AML-193 (cell line): ENCODE measurements around the gene MCCC1.
A peak's percentile ranks its signal among the peaks of the same experiment; 100 is the strongest.
"Not testable (repeated sequence)": the region's sequence is repeated elsewhere in the genome, so short reads cannot be mapped to it uniquely, and the experiment has no call there.

ENCODE experiments used
- DNase-seq, 2 experiments: peaks; one replicate each; lab custom pipeline; 2025; lab: John Stamatoyannopoulos, UW

MCCC1 gene

GRCh38 chr3:183103950-183104349 lies 4.7 kb upstream of the MCCC1 start:
- DNase-seq, result not testable (repeated sequence)

DNA sequence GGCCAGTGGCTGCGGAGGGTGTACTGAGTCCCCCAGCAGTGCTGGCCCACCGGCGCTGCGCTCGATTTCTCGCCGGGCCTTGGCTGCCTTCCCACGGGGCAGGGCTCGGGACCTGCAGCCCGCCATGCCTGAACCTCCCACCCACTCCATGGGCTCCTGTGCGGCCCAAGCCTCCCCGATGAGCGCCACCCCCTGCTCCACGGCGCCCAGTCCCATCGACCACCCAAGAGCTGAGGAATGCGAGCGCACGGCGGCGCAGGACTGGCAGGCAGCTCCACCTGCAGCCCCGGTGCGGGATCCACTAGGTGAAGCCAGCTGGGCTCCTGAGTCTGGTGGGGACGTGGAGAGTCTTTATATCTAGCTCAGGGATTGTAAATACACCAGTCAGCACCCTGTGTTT lies 1.7 kb upstream of the MCCC1 start:
- not testable (repeated sequence) for DNase-seq

DNA sequence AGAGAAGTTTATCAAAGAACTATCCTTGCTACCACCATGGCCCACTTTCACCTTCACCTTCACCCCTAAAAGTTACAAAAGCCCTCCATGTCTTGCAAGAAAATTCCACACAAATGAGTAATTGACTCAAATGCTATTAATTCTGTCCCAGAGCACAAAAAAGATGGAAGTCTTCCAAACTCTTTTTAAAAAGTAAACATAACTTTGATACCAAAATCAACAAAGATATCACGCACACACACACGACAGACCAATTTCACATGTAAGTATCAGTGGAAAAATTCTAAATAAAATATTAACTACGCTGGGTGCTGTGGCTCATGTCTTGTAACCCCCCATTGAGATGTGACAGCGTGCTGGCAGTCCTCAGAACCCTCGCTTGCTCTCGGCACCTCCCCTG lies 1.1 kb upstream of the MCCC1 start:
- DNase-seq, result no peak

DNA sequence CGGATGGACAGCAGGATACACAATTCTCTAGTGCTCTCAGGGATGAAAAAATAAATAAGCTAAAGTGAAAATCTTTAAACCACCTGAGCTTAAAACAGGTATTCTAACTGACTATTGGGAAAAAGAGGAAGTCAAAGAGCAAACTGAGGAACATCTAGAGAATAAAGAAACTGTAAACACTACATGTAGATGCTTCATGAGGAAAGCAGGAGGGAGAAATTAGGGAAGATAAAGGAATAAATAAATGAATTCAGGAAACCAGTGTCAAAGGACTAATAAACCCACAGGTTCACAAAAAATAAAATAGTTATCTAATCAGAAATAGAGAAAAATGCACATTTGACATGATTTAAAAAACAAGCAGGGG lies 525 bp upstream of the MCCC1 start:
- peak in 1 of 2 experiments; percentile 85 for DNase-seq

GRCh38 chr3:183098536-183099025 lies 715 bp downstream of the MCCC1 start:
- peak in 1 of 2 experiments; percentile 25 for DNase-seq

DNA sequence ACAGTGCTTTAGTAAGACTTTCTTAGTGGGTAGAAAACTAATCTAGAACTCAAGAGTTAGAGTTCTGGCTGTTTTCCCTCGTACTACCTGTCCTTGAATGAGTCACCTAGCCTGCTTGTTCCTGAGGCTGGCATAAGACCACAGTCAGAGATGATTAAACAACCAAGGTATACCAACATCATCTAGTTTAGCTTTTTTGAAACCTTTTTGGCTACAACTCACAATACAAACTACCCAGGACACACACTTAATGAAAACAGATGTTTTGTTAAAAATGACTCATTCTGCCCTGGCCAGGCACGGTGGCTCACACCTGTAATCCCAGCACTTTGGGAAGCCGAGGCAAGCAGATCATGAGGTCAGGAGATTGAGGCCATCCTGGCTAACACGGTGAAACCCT lies 4.6 kb downstream of the MCCC1 start:
- DNase-seq, result no peak

GRCh38 chr3:183092256-183092655 lies 7.0 kb downstream of the MCCC1 start:
- no peak for DNase-seq

GRCh38 chr3:183087184-183087583 lies 12.1 kb downstream of the MCCC1 start:
- no peak for DNase-seq

DNA sequence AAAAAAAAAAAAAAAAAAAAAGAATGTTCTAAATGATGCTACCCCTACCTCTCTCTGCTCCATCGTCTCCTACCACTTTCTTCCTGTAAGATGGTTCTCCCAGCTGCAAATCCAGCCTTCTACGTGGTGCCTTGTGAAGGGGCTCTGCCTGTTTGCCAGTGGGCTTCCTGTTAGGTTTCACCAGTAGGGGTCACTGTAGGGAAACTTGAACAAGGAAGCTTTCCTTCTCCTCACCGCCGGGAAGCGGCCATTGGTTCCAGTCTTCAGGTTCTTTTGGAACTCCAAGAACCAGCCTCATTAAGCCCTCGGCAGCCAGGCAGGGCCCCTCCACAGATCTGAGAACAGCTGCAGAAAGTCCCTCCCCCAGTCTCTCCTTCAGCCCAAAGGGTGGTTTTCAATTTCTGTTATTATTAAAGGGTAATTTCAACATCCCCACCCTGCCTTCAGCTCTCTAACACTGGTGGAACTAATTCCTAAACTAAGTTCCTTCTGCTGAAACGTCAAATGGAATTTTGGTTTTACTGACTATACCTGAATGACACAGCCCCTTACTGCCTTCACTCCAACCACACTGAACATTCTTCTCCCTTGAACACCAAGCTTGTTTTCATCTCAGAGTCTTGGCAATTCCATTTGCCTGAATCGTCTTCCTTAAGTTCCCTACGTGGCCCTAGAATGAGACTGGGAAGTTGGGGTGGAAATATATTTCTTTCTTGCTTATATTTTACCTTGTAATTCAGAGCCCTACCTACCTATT lies 13.5 kb downstream of the MCCC1 start:
- DNase-seq, result peak in 1 of 2 experiments; percentile 13

GRCh38 chr3:183082355-183082915 lies 16.9 kb downstream of the MCCC1 start:
- DNase-seq, result no peak

DNA sequence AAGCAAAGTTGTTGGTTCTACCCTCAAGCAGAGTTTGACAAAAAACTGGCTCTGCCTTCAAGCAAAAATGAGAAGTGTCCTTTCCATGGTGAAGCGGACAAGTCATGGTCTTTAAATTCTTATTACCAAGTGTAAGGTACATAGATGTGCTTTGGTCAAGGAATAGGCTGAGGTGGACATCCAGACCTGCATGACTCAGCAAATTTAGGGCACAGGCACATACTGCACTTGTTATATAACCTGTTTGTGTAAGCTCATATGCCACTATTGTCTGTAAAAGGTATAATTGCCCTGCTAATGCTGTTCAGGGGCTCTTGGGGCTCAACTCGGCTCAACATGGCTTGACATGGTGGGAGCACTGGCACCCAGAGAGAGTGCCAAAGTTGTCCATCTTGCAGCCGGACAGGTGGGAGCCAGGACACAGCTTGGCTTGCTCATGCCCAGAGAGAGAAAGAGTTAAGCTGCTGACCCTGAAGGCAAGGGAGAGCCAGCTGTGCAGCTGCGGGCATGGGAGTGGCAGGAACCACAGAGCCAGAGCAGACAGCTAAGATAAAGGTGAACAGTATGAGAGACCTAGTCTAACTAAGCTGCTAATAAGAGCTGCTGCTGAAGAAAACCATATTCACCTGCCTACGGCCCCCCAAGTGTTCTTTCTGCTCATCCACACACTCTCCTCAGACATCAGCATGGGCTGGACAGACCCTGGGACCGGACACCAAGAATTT lies 17.7 kb downstream of the MCCC1 start:
- no peak for DNase-seq

DNA sequence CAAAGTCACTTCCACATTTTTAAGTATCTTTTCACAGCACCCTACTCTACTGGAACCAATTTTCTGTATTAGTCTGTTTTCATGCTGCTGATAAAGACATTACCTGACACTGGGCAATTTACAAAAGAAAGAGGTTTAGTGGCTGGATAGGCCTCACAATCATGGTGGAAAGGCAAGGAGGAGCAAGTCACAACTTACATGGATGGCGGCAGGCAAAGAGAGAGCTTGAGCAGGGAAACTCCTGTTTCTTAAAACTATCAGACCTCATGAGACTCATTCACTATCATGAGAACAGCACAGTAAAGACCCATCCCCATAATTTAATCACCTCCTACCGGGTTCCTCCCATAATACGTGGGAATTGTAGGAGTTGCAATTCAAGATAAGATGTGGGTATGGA lies 18.7 kb downstream of the MCCC1 start:
- DNase-seq, result no peak

- DNase-seq, result no peak
Measured at GRCh38 chr3:183074881-183075280, 24.4 kb downstream of the MCCC1 start.

DNA sequence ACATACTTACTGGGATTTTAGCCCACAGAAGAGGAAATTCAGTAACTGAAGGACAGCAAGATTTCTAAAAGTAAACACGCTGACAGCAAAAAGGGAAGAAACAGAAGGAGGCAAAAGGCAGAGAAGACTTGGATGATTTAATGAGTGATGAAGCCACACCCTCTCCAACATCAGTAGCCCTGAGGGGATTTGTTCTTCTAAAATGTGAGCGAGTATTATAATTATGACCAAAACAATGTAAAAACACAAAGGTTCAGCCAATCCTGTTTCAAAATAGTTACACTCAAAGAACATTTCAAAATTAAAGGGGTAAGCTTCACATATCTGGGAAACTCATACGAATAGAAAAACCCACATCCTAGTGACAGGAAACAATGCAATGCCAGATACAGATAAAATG lies 25.0 kb downstream of the MCCC1 start:
- DNase-seq, result no peak

DNA sequence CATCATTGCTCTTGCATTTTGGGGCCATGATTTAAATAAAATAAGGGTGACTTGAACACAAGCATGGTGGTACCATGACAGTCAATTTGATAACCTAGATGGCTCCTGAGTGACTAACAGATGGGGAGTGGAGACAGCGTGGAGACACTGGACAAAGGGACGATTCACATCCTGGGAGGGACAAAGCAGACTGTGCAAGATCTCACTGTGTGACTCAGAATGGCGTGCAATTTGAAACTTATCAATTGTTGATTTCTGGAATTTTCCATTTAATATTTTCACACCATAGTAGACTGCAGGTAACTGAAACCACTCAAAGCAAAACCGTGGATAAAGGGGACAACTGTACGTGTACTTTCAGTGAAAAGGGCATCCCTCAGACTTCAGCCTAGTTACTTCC lies 25.5 kb downstream of the MCCC1 start:
- DNase-seq, result no peak

DNA sequence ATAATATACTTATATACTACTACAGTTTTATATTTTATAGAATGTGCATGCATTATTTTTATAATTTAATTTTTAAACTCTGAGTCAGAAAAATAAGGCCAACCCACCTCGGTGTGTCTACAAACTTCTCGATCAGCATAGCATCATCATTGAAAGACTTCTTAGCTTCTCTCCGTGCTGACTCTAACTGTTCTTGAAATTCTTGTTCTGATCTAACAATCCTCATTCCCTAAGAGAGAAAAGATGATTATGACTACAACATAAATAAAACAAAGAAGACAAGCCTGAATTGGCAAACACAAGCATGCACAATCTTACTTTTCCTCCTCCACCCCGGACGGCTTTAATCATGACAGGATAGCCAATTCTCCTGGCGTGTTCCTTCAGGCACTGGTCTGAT lies 28.4 kb downstream of the MCCC1 start:
- DNase-seq, result no peak

DNA sequence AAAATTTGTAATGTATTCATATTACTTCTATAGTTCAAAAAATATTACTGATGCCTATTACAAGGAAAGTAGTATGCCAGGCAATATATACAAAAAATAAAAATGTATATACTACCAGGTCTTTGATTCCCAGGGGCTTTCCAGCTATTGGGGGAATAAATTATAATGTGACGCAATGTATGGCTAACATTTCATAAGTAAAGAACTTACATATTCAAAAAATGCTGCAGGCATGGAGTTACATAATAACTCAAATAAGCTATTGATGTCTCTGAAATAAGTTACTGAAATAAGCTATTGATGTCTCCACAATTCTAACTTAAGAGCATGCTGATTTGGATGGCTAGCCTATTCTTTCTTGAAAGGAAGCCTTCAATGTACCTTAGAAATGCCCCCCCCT lies 30.2 kb downstream of the MCCC1 start:
- DNase-seq, result no peak

GRCh38 chr3:183066891-183067290 lies 32.4 kb downstream of the MCCC1 start:
- DNase-seq, result not testable (repeated sequence)

GRCh38 chr3:183064475-183064874 lies 34.8 kb downstream of the MCCC1 start:
- no peak for DNase-seq

DNA sequence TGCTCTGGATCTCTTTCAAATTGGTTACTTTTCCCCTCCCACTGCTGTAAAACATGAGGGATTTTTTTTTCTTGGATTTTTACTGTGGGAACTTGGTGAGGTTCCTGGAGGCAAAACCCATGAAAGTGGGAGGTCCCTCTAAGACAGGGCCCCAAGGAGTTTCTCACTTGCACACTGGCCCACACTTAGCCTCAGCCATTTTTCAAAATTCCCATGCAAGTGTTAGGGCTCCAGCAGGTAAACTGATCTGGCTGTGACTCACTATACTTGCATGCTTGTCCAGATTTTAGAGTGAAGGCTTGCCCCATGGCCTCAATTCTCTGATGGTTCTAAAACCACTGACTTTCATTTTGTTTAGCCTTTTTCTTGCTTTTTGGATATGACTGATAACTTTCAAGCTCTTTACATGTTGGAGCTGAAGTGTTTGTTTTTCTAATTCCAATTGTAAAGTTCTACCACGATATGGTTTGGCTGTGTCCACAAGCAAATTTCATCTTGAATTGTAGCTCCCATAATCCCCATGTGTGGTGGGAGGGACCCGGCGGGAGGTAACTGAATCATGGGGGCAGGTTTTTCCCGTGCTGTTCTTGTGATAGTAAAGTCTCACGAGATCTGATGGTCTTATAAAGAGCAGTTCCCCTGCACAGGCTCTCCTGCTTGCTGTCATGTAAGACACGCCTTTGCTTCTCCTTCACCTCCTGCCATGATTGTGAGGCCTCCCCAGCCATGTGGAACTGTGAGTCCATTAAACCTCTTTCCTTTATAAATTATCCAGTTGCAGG lies 37.7 kb downstream of the MCCC1 start:
- no peak for DNase-seq

DNA sequence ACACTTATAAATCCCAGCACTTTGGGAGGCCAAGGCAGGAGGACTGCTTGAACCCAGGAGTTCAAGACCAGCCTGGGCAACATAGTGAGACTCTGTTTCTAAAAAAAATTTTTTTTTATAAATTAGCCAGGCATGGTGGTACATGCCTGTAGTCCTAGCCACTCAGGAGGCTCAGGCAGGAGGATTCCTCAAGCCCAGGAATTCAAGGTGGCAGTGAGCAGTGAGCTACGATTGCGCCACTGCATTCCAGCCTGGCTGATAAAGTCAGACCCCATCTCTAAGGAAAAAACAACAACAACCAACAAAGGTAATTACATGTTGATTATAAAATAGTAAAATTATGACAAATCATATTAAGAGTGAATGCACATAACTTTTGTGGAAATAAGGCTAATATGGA lies 40.9 kb downstream of the MCCC1 start:
- no peak for DNase-seq

DNA sequence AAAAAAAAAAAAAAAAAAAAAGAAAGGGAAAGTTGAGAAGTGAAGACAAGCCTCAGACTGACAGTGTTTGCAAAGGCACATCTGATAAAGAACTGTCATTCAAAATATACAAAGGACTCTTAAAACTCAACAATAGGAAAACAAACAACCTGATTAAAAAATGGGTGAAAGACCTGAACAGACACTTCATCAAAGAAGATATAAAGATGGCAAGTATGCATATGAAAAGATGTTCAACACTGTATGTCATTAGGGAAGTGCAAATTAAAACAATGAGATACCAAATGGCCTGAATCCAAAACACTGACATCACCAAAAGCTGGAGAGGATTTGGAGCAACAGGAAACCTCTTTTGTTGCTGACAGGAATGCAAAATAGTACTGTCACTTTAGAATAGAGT lies 48.6 kb downstream of the MCCC1 start:
- DNase-seq, result no peak
